Smooth muscle cell (in vitro differentiated cells): ENCODE results near the gene DAZL. TPM values are rescaled to one million over a fixed set of nuclear protein-coding genes. Genes with fewer than 3 reads are reported as not detected.

ENCODE experiments used
- DNase-seq: peaks from one replicate; lab custom pipeline; 2025; ENCODE audit not compliant: unreplicated experiment; lab: John Stamatoyannopoulos, UW
- H2AFZ ChIP-seq: fragments of 200-600 bp; sonication (generic); 2 replicates; pipeline ENCODE4 v1.6.0; 2016; ENCODE audit warnings: antibody characterized with exemption, low read depth, mild to moderate bottlenecking
- H3F3A ChIP-seq: fragments of 200-600 bp; sonication (generic); 2 replicates; pipeline ENCODE4 v1.6.0; 2017; ENCODE audit warnings: antibody characterized with exemption, low read depth
- H3K27ac ChIP-seq: fragments of 200-600 bp; sonication (generic); 2 replicates; pipeline ENCODE4 v1.5.1; 2016; ENCODE audit warnings: low read depth, mild to moderate bottlenecking
- H3K27me3 ChIP-seq: fragments of 200-600 bp; sonication (generic); 2 replicates; pipeline ENCODE4 v1.6.1; 2016; ENCODE audit warnings: low read depth, mild to moderate bottlenecking
- H3K36me3 ChIP-seq: fragments of 200-600 bp; sonication (generic); 2 replicates; pipeline ENCODE4 v1.5.1; 2016; ENCODE audit warnings: low read depth
- H3K4me1 ChIP-seq: fragments of 200-600 bp; sonication (generic); 2 replicates; pipeline ENCODE4 v1.5.1; 2016; ENCODE audit warnings: low read depth
- H3K4me2 ChIP-seq: fragments of 200-600 bp; sonication (generic); 2 replicates; pipeline ENCODE4 v1.6.0; 2016; ENCODE audit warnings: mild to moderate bottlenecking
- H3K4me3 ChIP-seq: fragments of 200-600 bp; sonication (generic); 2 replicates; pipeline ENCODE4 v1.5.1; 2016; ENCODE audit warnings: mild to moderate bottlenecking
- H3K79me2 ChIP-seq: fragments of 200-600 bp; sonication (generic); 2 replicates; pipeline ENCODE4 v1.6.0; 2016; ENCODE audit warnings: low read depth, mild to moderate bottlenecking
- H3K9ac ChIP-seq: fragments of 200-600 bp; sonication (generic); 2 replicates; pipeline ENCODE4 v1.6.0; 2016; ENCODE audit warnings: low read depth
- H3K9me3 ChIP-seq: fragments of 200-600 bp; sonication (generic); replicated peaks from 2 replicates; pipeline ENCODE4 v1.5.1; 2016; ENCODE audit warnings: low read depth
- H4K20me1 ChIP-seq: fragments of 200-600 bp; sonication (generic); 2 replicates; pipeline ENCODE4 v1.6.0; 2016; ENCODE audit warnings: low read depth
- CTCF ChIP-seq: fragments of 200-600 bp; sonication (generic); IDR thresholded peaks from 2 replicates; pipeline ENCODE4 v1.5.1; 2017; ENCODE audit warnings: borderline replicate concordance, mild to moderate bottlenecking, antibody characterized with exemption; ENCODE audit not compliant: insufficient read depth, poor library complexity, severe bottlenecking
- WGBS: methylation state at CpG from one replicate; pipeline ENCODE4 v1.1.7; 2016; ENCODE audit warnings: low lambda C conversion rate; 5-methylcytosine and 5-hydroxymethylcytosine counted together
- polyA plus RNA-seq: library from polyadenylated mRNA; unstranded; fragments of >200 nt; fragmentation: Nextera tagmentation; extraction: Ambion mirVana; gene quantifications from 2 replicates; pipeline ENCODE4 v1.2.1, GENCODE V29; 2016
- total RNA-seq: library from RNA; depleted of rRNA; stranded (reverse); fragments of >200 nt; gene quantifications from 2 replicates; pipeline ENCODE4 v1.2.3, GENCODE V29; 2014

The DAZL gene
- total RNA-seq (not detected in 2 replicates), polyA plus RNA-seq (not detected in 2 replicates)

- H3K36me3 ChIP-seq: no peaks in the 10 kb centered on the region
- H2AFZ ChIP-seq: no peak within 1 kb of the TSS
- H3K4me3 ChIP-seq: no peak within 1 kb of the TSS
- no peak for TF ChIP-seq CTCF
- no peaks in the 10 kb centered on the region for H4K20me1 ChIP-seq
- peaks cover 3% of the 10 kb centered on the region for H3K4me1 ChIP-seq
- no peaks in the 10 kb centered on the region for H3K79me2 ChIP-seq
- H3F3A ChIP-seq: no peaks in the 10 kb centered on the region
- no peaks in the 10 kb centered on the region for H3K9me3 ChIP-seq
- no peak for DNase-seq
- 97% methylated on average over 36 of the region's 63 CpGs for WGBS
- H3K27ac ChIP-seq: no peak within 1 kb of the TSS
- H3K4me2 ChIP-seq: no peak within 1 kb of the TSS
- H3K27me3 ChIP-seq: peaks cover 7% of the 10 kb centered on the region
- no peak within 1 kb of the TSS for H3K9ac ChIP-seq
Measured at GRCh38 chr3:16604887-16605602, at the start of gene DAZL. TSS of gene DAZL (minus strand) at chr3:16605423. CDS start at chr3:16605205, 218 bp downstream.

- no peaks in the 10 kb centered on the region for H3K79me2 ChIP-seq
- H3K27ac ChIP-seq: no peak overlapping the region
- TF ChIP-seq CTCF: no peak
- no peaks in the 10 kb centered on the region for H3F3A ChIP-seq
- H3K9me3 ChIP-seq: no peaks in the 10 kb centered on the region
- no peak overlapping the region for H3K9ac ChIP-seq
- no peaks in the 10 kb centered on the region for H3K27me3 ChIP-seq
- H3K4me3 ChIP-seq: no peak overlapping the region
- no peak overlapping the region for H3K4me2 ChIP-seq
- 59% methylated on average over 1 of the region's 1 CpG for WGBS
- H4K20me1 ChIP-seq: no peaks in the 10 kb centered on the region
- DNase-seq: no peak
- no peaks in the 10 kb centered on the region for H3K36me3 ChIP-seq
- peaks cover 26% of the 10 kb centered on the region for H3K4me1 ChIP-seq
- H2AFZ ChIP-seq: no peak overlapping the region
Measured at GRCh38 chr3:16654976-16655375, 49.8 kb upstream of the DAZL start.

- H3K4me1 ChIP-seq: peaks cover 14% of the 10 kb centered on the region
- H2AFZ ChIP-seq: no peak overlapping the region
- no peak for TF ChIP-seq CTCF
- no peaks in the 10 kb centered on the region for H3K36me3 ChIP-seq
- H3K9me3 ChIP-seq: no peaks in the 10 kb centered on the region
- H3K9ac ChIP-seq: no peak overlapping the region
- no peaks in the 10 kb centered on the region for H4K20me1 ChIP-seq
- no peak for DNase-seq
- H3F3A ChIP-seq: no peaks in the 10 kb centered on the region
- 81% methylated on average over 4 of the region's 4 CpGs for WGBS
- no peak overlapping the region for H3K4me3 ChIP-seq
- H3K4me2 ChIP-seq: no peak overlapping the region
- no peak overlapping the region for H3K27ac ChIP-seq
- H3K79me2 ChIP-seq: no peaks in the 10 kb centered on the region
- peaks cover 3% of the 10 kb centered on the region for H3K27me3 ChIP-seq
Measured at GRCh38 chr3:16653712-16654111, 48.5 kb upstream of the DAZL start.

- Histone ChIP-seq H3K9ac (no peak overlapping the region), H3K9me3 (no peaks in the 10 kb centered on the region), H3K4me2 (no peak overlapping the region), H3K79me2 (no peaks in the 10 kb centered on the region), H3K4me3 (no peak overlapping the region), H3K27me3 (peaks cover 3% of the 10 kb centered on the region), H3K27ac (no peak overlapping the region), H2AFZ (no peak overlapping the region), H4K20me1 (no peaks in the 10 kb centered on the region), H3K4me1 (no peaks in the 10 kb centered on the region), H3F3A (no peaks in the 10 kb centered on the region), H3K36me3 (no peaks in the 10 kb centered on the region)
- no peak for DNase-seq
- TF ChIP-seq CTCF: no peak
- 94% methylated on average over 4 of the region's 4 CpGs for WGBS
Measured at GRCh38 chr3:16647668-16648067, 42.4 kb upstream of the DAZL start.
